ENCODE measurements around the gene WIPF3.
A peak's percentile ranks its signal among the peaks of the same experiment; 100 is the strongest.
"Not testable (repeated sequence)": the region's sequence is repeated elsewhere in the genome, so short reads cannot be mapped to it uniquely, and the experiment has no call there.

The WIPF3 gene

DNA sequence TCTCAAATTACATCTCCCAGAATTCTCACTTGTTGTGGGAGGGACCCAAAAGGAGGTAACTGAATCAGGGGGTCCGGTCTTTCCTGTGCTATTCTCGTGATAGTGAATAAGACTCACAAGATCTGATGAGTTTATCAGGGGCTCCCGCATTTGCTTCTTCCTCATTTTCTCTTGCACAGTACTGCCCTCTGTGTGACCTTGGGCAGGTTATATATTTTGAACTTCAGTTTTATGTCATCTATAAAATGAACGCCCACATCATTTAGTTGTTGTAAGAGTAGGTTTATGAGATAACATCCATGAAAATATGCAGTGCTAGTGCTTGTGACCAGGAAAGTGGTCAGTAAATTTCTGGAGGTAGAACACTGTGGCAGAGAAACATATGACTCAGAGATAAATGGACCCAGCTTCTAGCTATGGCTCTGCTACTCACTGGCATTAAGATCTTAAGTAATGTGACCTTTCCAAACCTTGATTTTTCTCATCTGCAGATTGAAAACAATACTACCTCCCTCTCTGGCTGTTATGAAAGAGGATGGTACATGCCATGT lies 139.0 kb downstream of the WIPF3 start:
- intact Hi-C loops (cut with DNase I), result no loop called here
- no peak for DNase-seq

DNA sequence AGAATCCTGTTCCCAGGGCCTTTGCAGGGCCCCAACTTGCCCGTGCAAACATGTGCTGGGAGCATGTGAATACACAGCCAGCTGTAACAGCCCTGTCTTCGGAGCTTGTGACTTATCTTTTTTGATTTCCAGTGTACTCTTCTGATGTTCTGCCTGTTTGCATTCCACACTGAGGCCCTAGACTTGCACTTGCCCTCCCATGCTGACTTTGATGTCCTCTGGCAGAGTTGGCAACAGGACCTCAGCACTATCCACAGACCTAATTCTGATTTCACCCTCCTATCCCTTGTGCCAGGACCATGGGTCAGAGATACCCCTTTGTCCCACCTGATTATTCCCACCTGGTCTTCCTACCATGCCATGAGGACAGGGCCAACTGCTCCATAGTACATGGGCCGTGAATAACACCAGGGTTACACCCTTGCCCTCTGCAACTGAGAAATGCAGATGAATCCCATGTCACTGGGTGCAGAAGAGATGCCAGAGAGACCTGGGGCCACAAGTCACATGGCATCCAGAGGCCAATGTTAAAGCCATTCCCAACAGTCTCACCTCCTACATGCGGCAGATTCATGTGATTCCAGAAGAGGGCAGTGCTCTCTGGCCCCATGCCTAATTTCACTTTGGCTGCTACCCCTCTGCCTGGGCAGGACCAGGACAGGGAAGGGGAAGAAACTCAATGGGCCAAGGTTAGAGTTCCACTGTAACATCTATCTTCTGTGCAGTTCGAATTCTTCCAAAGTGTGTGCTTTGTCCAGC lies 140.3 kb downstream of the WIPF3 start:
- DNase-seq, result peak in 1 of 10 donors; percentile 47

DNA sequence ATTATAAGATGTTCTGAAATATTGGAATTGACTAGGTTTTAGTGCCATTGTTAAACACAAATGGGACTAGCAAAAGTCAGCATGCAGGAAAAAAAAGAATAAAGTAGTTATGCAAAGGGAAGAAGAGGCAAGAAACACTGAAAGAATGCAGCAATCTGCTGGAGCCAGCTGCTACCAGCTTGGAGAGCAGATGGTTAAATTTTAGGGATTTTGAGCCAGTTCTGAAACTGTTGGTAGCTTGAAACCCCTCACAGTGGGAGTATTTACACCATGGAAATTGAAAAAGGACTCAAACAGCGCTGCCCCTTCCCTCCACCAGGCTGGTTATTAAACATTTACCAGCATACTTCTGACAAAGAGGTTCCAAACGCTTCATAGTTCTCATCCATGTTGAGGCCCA lies 142.3 kb downstream of the WIPF3 start:
- intact Hi-C loops (cut with DNase I), result no loop called here
- DNase-seq, result no peak

More for the DNA sequence above, 140.3 kb downstream of the WIPF3 start:
- intact Hi-C loops (cut with DNase I), result no loop called here

- intact Hi-C loops (cut with DNase I), result loop anchor here (10.0 kb wide), 1 partner anchor 614 kb away; no protein-coding TSS in a partner anchor
- no peak for DNase-seq
These were observed 144.2 kb downstream of the WIPF3 start for GRCh38 chr7:29950480-29950879.

DNA sequence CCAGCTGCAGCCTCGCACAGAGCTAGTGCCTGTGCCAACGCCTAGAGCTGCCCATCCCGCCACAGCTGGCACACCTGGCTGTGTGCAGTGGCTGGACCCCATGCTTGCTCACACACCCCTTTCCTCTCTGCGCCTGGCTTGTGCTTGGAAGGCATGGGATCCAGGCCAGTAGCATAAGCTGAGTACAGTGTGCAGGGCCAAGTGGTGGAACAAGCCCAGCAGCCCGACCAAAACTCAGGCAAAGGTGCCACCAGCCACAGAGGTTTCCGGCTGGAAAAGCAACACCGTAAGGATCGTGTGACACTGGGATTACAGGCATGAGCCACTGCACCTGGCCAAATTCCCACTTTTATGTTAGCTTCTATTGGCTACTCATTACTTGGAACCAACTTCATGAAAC lies 144.9 kb downstream of the WIPF3 start:
- no peak for DNase-seq
- intact Hi-C loops (cut with DNase I), result loop anchor here (10.0 kb wide), 1 partner anchor 614 kb away; no protein-coding TSS in a partner anchor

DNA sequence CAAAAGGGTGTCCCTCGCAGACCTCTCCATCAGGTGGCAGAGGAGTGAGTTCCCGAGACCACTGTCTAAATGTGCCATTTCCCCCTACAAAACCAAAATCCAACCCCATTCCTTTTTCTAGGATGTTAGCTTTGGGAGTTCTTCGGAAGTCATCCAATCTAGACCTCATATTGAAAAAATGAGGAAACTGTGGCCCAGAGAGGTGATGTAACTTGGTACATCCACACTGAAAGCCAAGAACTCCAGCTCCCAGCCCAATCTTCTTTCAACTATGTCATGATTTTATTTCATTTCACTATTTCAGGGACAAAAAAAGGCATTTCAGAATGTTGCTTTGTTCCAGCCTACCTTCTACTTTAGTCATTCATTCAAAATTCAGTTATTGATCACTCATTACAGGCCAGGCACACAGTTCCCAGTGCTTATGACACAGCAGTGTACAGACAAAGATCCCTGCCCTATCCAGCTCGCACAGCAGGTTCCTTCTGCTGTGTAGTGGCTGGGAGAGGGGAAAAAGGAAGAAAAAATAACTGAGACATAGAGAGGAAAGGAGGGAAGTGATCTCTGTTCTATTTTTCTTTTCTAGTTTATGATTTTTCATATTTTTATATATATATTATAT lies 147.5 kb downstream of the WIPF3 start:
- intact Hi-C loops (cut with DNase I), result loop anchor here (10.0 kb wide), 1 partner anchor 611 kb away; no protein-coding TSS in a partner anchor
- no peak for DNase-seq

DNA sequence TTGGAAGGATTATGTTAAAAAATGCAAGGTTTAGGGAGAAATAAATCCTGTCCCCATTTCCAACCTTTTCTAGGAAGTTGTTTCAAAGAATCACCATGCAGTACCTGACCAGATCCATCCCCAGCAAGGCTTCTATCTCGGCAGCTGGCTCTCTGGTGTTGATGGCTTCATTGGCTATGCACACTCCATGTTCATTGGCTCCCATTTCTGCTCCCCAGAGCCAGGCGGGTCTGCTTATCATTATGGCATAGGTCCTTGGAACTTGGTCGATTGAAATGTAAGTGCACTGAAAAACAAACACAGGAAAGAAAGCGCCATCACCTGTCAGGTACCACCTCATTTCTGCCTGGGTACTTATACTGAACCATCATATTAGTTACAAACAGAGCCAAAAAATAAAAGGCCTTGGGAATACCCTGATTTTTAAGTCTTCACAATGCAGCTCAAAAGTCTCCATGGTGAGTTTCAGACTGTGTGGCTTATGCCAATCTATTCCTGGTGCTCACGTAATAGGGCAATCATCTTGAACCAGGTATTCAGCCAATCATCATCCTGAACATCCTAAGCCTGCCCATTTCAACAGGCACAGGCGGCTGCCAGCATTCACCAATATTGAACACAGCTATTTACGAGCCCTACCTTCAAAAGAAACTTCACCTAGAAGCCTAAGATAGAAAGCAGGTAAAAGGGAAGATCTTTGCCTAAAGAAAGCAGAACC lies 148.9 kb downstream of the WIPF3 start:
- intact Hi-C loops (cut with DNase I), result loop anchor here (10.0 kb wide), 1 partner anchor 610 kb away; no protein-coding TSS in a partner anchor
- no peak for DNase-seq

- DNase-seq, result no peak
- intact Hi-C loops (cut with DNase I), result loop anchor here (10.0 kb wide), 1 partner anchor 609 kb away; no protein-coding TSS in a partner anchor
These were observed 149.6 kb downstream of the WIPF3 start for GRCh38 chr7:29955799-29956486.

DNA sequence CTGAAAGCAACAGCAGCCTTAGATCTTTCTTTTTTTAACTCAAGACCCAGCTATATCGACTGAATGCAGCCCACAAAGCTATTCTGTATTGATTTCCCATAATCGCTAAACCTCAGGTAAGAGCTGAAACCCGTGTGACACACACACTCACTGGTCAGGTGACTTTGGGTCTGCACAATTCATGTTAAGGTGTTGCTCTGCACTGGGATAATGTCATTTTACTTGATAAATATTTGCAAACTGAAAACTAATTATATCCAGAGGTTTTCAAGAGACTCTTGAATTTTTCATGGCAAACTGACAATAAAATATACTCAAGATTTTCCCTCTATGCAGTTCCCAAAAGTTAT lies 150.2 kb downstream of the WIPF3 start:
- intact Hi-C loops (cut with DNase I), result loop anchor here (10.0 kb wide), 1 partner anchor 608 kb away; no protein-coding TSS in a partner anchor
- DNase-seq, result no peak

GRCh38 chr7:29957521-29958310 lies 151.4 kb downstream of the WIPF3 start:
- intact Hi-C loops (cut with DNase I), result loop anchor here (10.0 kb wide), 1 partner anchor 607 kb away; no protein-coding TSS in a partner anchor
- no peak for DNase-seq

DNA sequence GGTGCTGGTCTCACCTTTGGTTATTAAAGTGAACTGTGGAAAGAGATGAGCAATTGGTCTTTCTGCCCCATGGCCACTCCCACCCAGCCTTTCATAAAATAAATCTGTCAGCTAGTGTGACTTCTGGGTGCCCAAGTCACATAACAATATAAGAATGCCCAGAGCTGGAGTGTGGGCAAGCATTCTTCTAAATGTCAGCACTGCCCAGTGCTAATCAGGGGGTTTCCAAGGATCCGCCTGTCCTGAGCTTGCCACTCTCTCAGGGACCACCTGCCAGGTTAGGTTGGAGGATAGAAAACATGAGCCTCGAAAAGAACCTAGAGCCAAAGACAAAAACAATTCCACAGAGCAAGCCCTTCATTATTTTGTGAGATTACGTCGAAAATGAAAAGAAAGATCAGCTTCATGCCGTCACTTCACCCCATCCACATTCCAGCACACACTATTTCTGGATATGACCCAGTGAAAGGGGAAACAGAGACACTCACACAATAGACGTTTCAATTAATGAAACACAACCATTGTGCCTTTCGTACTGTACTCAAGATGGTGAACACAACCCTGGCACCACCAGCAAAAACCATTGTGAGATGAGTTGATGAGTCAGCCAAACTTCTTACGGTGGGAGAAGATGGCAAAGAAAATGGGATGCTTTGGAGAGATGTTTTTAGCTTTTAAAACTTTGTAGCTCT lies 152.5 kb downstream of the WIPF3 start:
- intact Hi-C loops (cut with DNase I), result loop anchor here (10.0 kb wide), 1 partner anchor 606 kb away; no protein-coding TSS in a partner anchor
- DNase-seq, result no peak

GRCh38 chr7:29961611-29962010 lies 155.3 kb downstream of the WIPF3 start:
- intact Hi-C loops (cut with DNase I); DNase-seq: not testable (repeated sequence)

DNA sequence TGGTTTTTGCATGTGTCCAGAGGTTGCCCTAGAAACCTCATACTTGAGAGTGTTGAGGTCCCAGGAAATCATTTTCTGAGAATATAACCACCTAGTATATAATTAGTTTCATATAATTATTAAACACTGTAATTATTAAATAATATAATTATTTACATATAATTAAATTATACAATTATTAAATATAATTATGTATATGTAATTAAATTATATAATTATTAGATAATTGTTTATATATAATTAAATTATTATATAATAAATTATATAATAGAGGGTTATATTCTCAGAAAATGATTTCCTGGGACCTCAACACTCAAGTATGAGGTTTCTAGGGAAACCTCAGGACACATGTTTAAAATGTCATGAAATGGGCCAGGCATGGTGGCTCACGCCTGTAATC lies 155.7 kb downstream of the WIPF3 start:
- no peak for DNase-seq
- intact Hi-C loops (cut with DNase I), result no loop called here

DNA sequence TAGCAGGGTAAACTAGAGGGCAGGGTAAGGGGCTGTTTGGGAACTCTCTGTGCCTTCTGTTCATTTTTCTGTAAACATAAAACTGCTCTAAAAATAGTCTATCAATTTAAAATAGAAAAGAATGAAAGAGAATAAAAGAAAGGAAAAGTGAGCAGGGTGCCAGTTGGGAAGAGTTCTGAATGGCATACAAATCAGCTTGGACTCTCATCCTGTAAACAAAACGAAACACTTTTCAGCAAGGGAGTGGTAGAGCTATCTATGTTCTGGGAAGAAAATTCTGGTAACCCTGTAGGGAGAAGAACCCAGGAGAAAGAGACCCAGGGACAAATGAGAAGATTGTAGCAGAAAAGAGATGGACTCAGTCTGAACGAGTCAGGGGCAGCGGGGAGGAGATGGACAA lies 158.7 kb downstream of the WIPF3 start:
- DNase-seq, result no peak
- intact Hi-C loops (cut with DNase I), result no loop called here

Measured in posterior cingulate gyrus (tissue), 11 donors.